Measurements from ENCODE around the gene CBARP.

The CBARP gene

DNA sequence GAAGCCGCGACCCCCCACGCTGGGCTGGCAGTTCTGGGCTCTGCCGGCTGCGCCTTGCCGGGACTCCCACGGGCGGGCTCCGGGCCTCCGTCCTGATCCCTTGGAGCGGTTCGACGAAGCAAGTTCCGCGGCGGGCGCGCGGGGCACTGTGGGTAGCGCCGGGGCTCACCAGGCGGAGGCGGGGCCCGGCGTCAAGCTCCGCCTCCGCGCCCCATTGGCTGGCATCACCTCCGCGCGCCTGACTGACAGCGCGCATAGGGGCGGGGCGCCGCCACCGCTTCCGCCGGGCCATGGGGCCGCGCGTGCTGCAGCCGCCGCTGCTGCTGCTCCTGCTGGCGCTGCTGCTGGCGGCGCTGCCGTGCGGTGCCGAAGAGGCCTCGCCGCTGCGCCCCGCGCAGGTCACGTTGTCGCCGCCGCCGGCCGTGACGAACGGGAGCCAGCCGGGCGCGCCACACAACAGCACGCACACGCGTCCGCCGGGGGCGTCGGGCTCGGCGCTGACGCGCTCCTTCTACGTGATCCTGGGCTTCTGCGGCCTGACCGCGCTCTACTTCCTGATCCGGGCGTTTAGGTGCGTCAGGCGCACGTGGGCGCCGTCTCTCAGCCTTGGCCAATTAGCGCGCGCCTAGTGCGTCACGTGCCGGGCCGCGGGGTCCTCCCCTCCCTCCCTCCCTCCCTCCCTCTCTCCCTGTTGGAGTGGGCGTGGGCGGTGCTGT lies 37.6 kb upstream of the CBARP start, which contains the start of gene FAM174C:
Gene FAM174C (plus strand): TSS at position 271 of the 716 bp plus-strand sequence. CDS start 20 bp downstream, at position 291.
- peak; percentile 95 for DNase-seq (ENCODE audit: low read depth)

DNA sequence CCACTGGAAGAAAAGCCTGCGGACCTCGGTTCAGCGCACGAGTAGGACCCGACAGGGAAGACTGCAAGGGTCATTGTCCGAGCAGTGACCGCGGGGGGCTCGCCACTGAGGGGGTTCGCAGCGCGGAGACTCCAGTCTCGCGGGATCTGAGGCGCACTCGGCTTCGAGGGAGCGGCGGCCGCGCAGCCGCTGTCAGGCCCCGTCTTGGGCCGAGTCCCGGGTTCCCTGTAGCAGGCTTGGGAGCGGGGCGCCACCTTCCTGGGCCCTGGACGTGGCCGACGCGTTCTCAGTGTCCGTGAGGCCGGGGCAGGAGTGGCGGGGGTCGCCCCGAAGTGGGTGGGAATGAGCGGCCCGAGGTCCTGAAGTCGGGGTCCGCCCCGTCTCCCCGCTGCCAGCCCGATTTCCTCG lies 37.1 kb upstream of the CBARP start:
- DNase-seq (ENCODE audit: low read depth) = no peak

DNA sequence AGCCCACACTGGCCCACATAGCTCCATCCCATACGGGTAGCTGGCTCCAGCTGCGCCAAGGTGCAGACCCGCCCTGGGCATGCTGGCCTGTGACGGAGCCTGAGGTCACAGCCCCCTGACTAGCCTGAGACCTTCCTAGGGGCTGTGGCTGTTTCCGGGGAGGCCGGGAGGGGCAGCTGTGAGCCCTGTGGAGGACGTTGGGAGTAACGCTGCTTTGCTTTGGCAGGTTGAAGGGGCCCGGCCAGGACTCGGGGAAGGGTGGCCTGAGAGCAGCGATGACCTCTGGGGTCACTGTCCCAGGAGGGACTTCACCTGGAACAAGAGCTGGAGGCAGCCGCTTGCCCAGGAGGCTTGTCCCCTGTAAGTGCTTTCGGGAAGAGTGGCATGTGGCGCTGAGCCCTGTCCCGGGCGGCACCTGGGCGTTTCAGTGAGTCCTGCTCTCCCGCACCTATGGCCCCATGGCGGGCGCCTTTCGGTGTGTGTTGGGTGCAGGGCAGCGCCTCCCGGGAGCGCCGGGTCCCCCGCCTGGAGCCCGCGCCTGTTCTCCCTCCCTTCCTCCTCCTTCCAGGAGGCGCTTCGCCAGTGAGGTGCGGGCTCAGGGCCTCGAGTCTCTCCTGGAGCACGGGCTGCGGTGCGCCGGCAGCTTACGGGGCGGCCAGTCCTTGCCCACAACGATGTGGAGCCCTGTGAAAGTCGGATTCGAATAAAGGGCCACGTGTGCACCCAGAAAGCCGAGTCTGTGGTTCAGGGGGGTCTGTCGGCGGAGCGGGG lies 36.5 kb upstream of the CBARP start:
- no peak for DNase-seq (ENCODE audit: low read depth)

GRCh38 chr19:1273263-1274041 lies 35.6 kb upstream of the CBARP start:
- DNase-seq (ENCODE audit: low read depth) = no peak

DNA sequence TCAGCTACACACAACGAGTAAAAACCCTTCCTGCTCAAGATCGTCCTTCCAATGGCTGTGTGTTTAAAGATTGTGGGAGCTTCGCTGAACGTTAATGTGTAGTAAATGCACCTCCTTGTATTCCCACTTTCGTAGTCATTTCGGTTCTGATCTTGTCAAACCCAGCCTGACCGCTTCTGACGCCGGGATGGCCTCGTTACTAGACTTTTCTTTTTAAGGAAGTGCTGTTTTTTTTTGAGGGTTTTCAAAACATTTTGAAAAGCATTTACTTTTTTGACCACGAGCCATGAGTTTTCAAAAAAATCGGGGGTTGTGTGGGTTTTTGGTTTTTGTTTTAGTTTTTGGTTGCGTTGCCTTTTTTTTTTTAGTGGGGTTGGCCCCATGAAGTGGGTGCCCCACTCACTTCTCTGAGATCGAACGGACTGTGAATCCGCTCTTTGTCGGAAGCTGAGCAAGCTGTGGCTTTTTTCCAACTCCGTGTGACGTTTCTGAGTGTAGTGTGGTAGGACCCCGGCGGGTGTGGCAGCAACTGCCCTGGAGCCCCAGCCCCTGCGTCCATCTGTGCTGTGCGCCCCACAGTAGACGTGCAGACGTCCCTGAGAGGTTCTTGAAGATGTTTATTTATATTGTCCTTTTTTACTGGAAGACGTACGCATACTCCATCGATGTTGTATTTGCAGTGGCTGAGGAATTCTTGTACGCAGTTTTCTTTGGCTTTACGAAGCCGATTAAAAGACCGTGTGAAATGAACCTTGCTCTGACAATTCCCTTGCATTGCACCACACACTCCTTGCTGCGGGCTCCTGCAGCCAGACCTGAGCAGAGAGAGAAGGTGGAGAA lies 34.8 kb upstream of the CBARP start:
- no peak for DNase-seq (ENCODE audit: low read depth)

DNA sequence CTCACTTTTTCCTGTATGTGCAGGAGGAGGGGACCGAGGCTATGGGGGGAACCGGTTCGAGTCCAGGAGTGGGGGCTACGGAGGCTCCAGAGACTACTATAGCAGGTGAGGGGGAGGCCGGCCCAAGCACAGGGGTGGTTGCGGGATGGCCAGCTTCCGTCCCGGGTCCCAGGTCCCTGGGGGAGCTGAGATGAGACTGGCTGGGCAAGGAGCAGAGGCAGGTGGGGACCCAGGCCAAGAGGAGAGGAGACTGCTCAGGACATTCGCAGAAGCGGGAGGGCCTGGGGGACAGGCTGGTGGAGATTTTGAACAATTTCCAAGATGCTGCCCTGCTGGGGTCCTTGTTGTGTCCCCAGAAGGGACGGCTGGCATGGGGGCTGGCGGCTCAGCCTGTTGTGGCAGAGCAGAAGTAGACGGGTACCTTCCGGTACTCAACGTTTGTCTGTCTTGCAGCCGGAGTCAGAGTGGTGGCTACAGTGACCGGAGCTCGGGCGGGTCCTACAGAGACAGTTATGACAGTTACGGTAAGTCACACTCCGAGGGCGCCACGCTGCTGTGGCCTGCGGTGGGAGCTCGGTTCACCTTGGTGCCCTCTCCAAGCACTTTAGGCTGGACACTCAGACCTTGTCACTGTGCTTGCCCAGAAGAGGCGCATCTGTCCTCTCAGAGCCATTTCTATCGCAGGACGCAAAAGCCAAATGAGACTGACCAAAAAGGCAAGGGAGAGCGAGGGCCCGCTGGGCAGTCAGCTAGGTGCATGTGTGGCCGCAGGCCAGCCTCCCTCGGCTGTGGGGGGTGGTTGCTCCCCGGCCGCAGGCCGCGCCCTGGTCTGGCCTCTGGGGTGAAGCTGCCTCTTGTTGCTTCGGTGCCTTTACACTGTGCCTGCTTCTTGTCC lies 34.0 kb upstream of the CBARP start:
- no peak for DNase-seq (ENCODE audit: low read depth)

- no peak for DNase-seq (ENCODE audit: low read depth)
Measured at GRCh38 chr19:1270854-1271527, 33.2 kb upstream of the CBARP start.

- DNase-seq (ENCODE audit: low read depth) = no peak
Measured at GRCh38 chr19:1270213-1270853, 32.5 kb upstream of the CBARP start.

- peak; percentile 86 for DNase-seq (ENCODE audit: low read depth)
Measured at GRCh38 chr19:1269478-1270212, 31.8 kb upstream of the CBARP start.

DNA sequence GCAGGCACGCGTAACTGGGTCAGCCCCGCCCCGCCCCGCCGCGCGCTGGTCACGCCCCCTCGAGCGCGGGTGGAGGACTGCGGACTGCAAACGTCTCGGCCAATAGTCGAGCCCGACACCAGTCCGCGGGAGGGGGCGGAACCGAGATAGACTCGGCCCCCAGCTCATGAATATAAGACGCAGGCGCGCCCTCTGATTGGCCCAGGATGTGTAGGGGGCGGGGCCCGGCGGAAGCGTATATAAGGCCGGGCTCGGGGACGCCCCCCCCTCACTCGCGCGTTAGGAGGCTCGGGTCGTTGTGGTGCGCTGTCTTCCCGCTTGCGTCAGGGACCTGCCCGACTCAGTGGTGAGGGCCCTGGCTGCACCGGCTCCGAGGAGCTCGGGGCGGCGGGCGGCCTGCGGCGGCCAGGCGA lies 31.3 kb upstream of the CBARP start, which contains the start of gene CIRBP:
Gene CIRBP (plus strand): TSS at position 268 of the 413 bp plus-strand sequence. CDS start 1,602 bp downstream, outside the sequence.
- peak; percentile 99 for DNase-seq (ENCODE audit: low read depth)

DNA sequence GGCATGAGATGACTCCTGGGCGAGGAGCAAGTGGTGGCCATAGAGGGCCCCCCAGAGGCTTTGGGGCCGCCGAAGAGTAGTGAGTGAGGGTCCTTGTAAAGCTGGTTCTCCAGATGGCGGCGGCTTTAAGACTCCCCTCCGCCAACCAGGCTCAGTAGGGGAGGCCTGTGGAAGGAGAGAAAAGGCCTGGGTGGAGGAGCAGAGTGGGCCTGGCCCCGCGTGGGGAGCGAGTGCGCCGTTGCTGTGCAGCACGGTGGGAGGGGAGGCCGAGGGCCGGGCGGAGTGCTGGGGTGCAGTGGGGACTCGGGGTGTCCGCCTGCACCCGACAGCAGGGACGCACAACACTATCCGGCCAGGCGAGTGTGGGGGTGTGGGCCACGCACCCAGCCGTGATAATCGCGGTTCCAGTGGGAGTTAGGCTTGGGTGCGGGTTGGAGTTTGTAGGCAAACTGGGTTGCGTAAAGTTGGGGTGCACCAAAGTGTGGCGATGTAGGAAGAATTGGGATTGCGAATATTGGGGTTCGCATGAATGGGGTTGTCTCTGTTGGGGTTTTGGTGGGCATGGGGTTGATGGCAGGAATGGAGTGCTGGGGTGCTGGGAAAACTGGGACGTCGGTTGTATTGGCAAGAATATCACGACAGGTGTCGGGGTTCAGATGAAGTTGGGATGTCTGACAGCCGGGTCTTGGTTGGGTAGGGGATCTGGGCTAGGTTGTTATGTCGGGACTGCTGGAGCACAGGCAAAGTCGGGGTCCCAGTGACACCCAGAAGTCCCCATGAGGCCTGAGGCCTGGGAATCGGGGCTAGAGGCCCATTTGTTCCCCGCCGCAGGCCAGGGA lies 30.6 kb upstream of the CBARP start:
- DNase-seq (ENCODE audit: low read depth) = no peak

DNA sequence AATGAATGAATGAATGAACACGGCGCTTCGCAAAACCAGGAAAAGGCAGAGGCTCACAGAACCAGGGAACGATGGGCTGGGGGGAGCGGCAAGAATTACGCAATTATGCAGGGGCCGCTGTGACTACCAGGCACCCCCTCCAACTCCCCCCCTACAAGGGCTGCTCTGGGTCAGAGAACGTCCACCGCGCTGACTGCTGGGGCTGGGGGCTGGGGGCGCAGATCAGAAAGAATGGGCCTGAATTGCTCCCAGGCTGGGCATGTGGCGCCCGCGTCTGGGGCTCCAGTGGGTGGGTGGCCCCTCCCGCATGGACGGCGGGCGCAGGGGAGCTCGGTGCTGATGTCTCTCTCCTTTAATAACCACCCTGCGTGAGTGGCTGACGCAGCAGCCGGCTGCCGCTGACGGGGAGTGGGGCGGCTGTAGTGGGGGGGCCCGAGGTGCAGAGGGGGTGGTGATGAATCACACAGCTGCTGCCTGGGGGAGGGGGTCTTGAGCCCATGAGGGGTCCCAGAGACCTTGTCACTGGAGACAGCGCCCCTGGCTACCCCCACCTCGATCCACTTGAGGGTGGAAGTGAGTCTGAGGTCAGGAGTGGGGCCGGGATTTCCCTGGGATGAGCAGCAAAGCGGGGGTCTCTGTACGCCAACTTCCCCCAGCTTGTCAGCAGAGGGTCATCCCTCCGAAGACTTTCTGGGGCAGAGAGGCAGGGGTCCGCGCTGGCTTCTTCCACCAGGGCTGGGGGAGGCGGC lies 29.8 kb upstream of the CBARP start:
- DNase-seq (ENCODE audit: low read depth) = no peak

DNA sequence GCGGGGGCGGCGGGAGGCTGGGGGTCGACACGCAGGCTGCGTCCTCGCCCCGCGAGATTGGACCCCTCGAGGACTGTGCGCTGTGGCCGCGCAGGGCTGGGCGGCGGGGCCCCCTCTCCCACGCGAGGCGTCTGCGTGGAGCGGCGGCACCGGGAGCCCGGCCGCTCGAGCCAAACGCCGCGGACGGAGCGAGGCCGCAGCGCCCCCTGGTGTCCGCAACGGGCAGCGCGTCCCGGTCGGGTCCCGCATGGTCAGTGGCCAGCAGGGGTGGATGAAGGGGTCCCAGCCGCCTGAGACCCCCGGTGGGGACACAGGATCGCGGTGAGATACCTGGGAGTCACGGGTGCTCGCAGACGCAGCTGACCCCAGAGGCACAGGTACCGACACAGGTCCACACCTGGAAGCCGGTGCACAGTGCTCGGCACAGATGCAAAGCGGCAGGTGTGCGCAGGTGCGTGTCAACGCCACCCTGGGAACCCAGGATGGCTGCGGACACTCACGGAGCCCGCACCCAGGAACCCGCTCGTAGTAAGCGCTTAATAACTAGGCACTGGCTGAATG lies 29.2 kb upstream of the CBARP start:
- peak; percentile 70 for DNase-seq (ENCODE audit: low read depth)

DNA sequence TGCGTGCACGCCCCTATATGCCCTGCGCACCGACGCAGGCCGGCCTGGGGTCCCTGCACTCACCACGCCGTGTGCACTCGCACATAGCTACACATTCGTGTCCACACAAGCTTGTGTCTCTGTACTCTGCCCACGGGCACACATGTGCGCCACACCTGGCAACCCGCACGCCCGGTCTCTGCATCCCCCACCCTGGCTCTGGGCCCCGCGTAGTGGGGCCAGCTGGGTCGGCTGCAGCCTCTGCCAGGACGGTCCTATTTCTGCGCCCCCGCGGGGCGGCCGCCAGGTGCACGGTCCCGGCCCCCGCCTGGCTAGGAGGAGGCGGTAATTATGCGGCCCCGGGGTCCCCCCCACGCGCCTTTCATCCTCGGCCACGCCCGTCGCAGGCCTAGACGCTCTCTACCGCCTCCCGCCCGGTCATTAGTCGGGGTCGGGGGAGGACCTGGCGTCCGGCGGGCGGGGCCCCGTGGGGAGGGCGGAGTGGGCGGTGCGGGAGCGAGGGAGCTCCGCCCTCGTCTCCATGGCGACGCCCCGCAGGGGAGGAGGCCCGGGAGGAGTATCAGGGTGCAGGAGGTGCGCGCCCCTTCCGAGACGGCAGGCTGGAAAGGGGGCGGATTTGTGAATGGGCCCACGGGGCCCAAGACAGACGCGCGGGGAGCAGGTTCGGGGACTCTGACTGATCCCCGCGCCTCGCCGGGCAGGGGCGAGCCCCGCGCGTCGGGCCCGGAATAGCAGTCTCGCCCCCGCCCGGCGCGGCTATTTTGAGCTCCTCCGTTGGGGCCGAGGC lies 28.5 kb upstream of the CBARP start:
- peak; percentile 90 for DNase-seq (ENCODE audit: low read depth)

DNA sequence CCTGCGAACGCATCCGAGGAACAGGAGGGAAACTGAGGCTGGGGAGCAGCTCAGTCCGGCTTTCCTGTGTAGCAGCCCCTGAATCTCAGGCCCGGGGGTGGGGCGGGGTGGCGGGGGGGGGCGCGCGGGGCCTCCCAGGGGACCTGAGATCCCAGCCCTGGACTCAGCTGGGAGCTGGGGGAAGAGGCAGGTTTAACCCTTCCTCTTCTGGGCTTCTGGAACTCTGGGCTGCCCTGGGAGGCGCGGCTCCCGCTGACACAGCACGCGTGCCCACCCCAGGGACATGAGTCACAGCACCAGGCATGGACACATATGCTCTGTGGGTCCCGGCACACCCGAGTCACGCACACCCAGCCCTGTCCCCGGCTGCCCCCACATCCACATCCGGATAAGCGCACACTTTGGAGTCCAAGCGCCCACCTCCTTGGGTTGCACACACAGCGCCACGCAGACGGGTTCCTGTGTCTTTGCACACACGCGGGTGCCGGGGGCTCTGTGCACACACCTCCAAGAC lies 27.9 kb upstream of the CBARP start:
- DNase-seq (ENCODE audit: low read depth) = peak; percentile 52

Data from activated T-cell treated with anti-CD3 and anti-CD28 coated beads for 48 hours (primary cell).